ENCODE data around the gene CAPN13.

Gene CAPN13

DNA sequence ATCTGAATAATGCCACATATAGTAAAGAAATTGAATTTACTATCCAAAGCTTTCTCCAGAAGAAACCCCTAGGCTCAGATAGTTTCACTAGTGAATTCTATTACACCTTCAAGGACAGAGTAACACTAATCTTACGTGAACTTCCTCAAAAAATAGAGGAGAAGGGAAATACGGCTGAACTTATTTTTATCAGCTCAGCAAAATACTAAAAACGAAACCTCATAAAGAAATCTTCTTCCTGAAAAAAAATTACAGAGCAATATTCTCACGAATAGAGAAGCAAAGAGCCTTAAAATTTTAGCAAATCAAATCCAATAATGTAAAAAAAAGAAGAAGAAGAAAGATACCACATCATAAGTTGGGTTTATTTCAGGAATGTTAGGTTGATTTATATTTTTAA lies 14.7 kb downstream of the CAPN13 start:
- H3K4me3 ChIP-seq (ENCODE audit: low read depth, low read length): no peak overlapping the region
- TF ChIP-seq, protein P1, sequence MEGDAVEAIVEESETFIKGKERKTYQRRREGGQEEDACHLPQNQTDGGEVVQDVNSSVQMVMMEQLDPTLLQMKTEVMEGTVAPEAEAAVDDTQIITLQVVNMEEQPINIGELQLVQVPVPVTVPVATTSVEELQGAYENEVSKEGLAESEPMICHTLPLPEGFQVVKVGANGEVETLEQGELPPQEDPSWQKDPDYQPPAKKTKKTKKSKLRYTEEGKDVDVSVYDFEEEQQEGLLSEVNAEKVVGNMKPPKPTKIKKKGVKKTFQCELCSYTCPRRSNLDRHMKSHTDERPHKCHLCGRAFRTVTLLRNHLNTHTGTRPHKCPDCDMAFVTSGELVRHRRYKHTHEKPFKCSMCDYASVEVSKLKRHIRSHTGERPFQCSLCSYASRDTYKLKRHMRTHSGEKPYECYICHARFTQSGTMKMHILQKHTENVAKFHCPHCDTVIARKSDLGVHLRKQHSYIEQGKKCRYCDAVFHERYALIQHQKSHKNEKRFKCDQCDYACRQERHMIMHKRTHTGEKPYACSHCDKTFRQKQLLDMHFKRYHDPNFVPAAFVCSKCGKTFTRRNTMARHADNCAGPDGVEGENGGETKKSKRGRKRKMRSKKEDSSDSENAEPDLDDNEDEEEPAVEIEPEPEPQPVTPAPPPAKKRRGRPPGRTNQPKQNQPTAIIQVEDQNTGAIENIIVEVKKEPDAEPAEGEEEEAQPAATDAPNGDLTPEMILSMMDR (IDR thresholded peaks at IDR 0.05; ENCODE audit: low read depth, low read length, missing control alignments): no peak
- in situ Hi-C loops (cut with HindIII; ENCODE audit: low sequenced_read_pairs): no loop called here
- DNase-seq (ENCODE audit: low read depth): no peak

GRCh38 chr2:30790879-30791278 lies 16.4 kb downstream of the CAPN13 start:
- no peak for DNase-seq (ENCODE audit: low read depth)
- TF ChIP-seq, protein P1 (IDR thresholded peaks at IDR 0.05; ENCODE audit: low read depth, low read length, missing control alignments): no peak
- H3K4me3 ChIP-seq (ENCODE audit: low read depth, low read length): no peak overlapping the region
- in situ Hi-C loops (cut with HindIII; ENCODE audit: low sequenced_read_pairs): no loop called here

DNA sequence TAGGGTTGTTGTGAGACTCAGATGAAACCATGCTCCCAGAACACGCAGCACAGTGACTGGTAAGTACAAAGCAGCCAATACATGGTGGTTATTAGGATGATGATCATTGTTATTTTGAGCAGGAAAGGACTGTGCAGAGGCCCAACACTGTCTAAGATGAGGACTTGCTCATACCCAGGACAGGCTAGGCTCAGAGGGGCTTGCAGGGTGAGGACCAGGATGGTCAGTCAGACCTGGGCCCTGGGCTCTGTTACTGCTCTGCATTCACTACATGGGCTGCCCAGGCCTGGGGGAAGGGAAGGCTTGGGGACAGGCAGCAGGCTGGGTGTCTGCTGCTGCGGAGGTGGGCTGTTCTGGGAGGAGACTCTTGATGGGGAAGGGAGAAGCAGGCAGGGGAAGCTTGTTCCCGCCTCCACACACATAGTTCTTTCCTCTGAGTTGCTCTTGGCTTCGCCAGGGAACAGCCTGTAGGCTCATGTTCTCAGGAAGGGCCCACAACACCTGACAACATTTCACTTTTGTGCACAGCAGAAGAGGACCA lies 17.5 kb downstream of the CAPN13 start:
- no peak for DNase-seq (ENCODE audit: low read depth)
- in situ Hi-C loops (cut with HindIII; ENCODE audit: low sequenced_read_pairs): no loop called here
- TF ChIP-seq, protein P1 (IDR thresholded peaks at IDR 0.05; ENCODE audit: low read depth, low read length, missing control alignments): no peak
- no peak overlapping the region for H3K4me3 ChIP-seq (ENCODE audit: low read depth, low read length)

DNA sequence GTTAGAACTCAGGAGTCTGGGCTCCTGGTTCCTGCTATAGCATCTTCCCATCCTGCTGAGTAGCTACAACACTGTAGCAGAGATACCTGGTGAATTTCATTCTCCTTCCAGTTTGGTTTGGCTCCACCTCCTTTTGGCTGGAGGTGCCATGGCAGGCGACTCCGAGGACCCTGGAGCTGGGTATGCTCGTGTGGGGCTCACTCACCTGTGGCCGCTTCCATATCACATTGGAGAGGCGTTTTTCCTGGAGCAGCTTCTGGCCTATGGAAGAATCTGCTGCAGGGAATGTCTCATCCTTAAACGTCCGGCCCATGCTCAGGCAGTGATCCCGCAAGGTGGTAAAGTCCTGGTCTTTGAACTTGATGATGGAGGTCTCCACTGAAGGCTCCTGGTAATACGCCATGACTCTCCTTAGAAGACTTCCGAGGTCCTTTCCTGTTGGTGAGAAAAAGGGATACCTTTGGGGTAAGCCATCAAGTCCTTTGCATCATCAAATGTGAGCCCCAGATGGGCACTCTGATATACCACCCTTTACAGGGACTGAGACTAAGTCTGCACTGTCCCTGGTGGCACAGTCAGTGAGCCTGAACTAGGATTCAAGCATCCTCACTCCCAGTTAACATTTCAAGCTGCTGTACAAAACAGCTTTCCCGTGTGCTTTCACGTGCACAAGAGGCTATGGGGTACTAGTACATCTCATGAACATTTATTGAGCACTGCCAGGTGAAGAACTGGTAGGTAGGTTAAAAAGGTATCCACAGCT lies 20.1 kb downstream of the CAPN13 start:
- TF ChIP-seq, protein P1 (IDR thresholded peaks at IDR 0.05; ENCODE audit: low read depth, low read length, missing control alignments): no peak
- in situ Hi-C loops (cut with HindIII; ENCODE audit: low sequenced_read_pairs): no loop called here
- no peak overlapping the region for H3K4me3 ChIP-seq (ENCODE audit: low read depth, low read length)
- DNase-seq (ENCODE audit: low read depth): no peak

DNA sequence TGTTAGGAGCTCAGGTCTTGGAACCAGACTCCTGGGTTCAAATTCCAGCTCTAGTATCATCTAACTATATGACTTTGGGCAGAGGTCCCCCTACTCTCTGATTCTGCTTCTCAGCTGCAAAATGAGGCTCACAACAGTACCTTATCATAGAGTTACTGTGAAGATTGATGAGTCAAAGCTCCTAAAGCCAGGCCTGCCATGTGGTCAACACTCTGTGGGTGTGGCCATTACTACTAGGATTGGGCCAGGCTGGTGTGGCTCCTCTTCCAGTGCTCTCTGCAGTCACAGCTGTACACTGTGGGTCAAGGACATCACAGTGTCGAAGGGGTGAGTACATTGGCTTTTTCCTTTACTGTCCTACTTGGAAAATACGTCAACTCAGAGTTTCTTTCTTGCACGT lies 22.6 kb downstream of the CAPN13 start:
- TF ChIP-seq, protein P1 (IDR thresholded peaks at IDR 0.05; ENCODE audit: low read depth, low read length, missing control alignments): no peak
- in situ Hi-C loops (cut with HindIII; ENCODE audit: low sequenced_read_pairs): no loop called here
- H3K4me3 ChIP-seq (ENCODE audit: low read depth, low read length): no peak overlapping the region
- no peak for DNase-seq (ENCODE audit: low read depth)

DNA sequence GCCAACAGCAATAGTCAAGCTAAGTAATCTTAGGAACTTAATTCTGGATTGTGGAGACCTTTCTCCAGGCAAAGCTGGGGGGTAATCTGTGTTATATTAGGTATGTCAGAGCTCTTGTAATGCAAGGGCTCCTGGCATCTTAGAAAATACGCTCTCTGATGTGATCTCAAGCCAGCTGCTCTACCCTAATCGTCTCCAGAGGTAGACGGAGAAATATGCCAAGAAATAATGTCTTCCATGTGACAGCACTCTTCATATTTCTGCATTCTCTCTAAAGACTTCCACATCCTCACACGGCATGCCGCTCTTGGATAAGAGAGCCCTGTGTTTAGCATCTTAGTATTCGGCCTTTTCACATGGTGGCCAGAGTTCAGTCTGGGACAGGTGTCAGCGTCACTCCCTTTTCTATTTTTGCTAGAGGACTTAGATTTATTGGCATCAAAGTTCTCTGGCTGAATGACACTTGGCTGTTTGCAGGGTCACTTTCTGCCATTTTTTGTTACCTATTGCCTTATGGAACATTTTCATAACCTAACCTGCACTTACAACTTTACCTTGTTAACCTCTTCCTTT lies 25.2 kb downstream of the CAPN13 start:
- DNase-seq (ENCODE audit: low read depth): no peak
- no peak overlapping the region for H3K4me3 ChIP-seq (ENCODE audit: low read depth, low read length)
- TF ChIP-seq, protein P1 (IDR thresholded peaks at IDR 0.05; ENCODE audit: low read depth, low read length, missing control alignments): no peak
- in situ Hi-C loops (cut with HindIII; ENCODE audit: low sequenced_read_pairs): no loop called here

All from astrocyte of the cerebellum (primary cell).